CD1c-positive myeloid dendritic cell (primary cell): ENCODE data around the gene PEAK1.
A peak's percentile ranks its signal among the peaks of the same experiment; 100 is the strongest.

Experiments
- DNase-seq: peaks from one replicate; pipeline ENCODE4 v3.0.0-alpha.2; 2016; ENCODE audit errors: extremely low spot score

Gene PEAK1

DNA sequence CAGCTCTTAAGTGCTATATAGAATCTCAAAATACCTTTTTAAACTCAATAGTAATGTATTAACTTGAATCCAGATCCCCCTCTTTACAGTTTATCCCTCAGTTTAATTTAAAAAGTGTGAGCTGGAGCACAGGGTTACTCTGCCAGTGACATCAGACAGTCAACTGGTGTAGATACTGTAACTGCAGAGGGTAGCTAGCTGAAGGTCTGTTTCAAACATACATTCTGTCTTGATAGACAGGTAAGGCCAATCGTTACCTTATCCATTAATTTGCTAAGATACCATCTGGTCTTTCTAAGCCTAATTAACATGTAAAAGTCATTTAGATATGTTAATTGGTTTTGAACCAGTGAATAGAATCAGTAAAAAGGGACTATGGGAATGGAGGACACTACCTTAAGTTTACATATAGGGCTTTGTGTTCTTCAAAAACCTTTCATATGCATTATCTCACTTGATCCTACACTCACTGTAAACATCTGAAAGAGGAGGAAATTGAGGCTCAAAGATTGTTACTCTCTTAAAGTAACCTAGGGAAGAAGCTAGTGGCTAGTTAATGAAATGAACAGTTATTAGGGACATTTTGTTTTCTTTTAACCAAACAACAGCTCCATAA lies 289.5 kb downstream of the PEAK1 start:
- no peak for DNase-seq

- DNase-seq: no peak
Measured at GRCh38 chr15:77127626-77128025, 292.3 kb downstream of the PEAK1 start.

DNA sequence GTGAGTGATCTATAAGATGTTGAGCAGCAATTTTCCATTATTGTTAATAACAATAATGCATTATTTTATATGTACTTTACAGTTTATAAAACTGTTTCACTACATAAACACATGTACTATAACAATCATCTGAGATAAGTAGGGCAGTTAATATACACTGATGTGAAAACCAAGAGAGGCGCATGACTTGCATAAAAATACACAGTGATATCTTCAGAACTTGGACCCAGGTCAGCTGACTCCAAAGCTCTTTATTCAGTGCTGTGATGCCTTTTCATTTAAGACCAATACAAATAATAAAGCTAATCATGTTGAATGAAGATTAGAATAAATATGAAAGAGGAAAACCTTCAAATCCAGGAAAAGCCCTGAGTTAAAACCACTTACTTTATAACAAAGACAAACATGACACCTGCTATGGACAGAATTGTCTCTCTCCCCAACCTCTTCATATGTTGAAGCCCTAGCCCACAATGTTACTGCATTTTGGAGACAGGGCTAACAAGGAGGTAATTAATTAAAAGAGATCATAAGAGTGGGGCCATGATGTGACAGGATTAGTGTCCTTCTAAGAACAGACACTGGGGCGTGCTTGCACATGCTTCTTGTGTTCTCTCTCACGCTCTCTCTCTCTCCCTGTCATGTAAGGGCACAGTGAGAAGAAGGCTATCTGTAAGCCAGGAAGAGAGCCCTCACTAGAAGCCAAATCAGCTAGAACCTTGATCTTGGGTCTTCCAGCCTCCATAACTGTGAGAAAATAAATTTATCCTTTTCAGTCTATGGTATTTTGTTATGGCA lies 293.2 kb downstream of the PEAK1 start:
- no peak for DNase-seq

GRCh38 chr15:77123854-77124253 lies 296.1 kb downstream of the PEAK1 start:
- no peak for DNase-seq

GRCh38 chr15:77122576-77122975 lies 297.3 kb downstream of the PEAK1 start:
- no peak for DNase-seq

- no peak for DNase-seq
Measured at GRCh38 chr15:77121599-77121998, 298.3 kb downstream of the PEAK1 start.

GRCh38 chr15:77120576-77120975 lies 299.3 kb downstream of the PEAK1 start:
- DNase-seq: no peak

DNA sequence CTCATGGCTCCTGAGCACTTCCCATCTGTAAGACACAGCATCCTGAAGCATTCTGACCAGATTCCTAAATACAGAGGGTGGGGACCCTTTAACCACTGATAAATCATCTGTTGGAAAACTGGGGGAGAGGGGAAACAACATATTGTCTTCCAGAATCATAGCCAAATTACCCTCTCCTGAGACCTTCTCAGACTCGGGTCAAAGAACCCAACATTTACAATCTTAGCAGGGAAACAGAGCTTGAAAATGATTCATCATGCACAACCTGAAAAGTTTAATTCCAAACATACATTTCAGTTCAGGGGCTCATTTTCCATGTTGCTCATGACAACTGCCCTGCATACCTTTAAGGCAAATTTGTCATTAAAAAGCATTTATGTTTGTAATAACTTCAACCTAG lies 300.5 kb downstream of the PEAK1 start:
- DNase-seq: no peak

GRCh38 chr15:77118882-77119321 lies 301.0 kb downstream of the PEAK1 start:
- peak; percentile 58 for DNase-seq

GRCh38 chr15:77115179-77115578 lies 304.7 kb downstream of the PEAK1 start:
- no peak for DNase-seq

DNA sequence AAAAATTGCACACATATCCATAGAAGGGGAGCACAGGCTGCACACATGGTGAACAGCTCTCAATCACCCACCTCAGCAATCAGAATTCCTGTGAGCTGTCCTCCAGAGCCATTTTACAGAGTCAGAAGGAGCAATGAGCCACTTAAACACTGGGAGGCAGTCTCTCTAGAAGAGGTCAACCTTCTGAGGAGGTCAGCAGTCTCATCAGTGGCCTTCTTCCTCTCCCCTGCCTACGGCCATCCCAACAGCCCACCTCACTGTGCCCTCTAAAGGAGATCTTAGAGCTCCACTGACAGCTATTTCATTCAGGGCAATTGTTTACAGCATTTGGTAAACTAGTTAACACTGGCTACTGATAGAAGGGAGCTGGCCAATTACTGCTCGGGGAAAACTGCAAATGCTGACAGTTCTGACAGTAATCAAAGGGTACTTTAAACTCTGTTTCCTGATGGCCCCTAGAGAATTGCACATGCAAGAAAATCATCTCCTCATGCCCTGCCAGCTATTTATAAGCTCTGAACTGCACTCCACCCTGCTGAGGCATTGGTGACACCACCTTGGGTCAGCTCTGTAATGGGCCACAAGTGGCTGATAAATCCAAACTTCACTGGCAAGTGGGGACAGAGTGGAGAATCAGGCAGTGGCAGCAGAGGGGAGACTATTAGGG lies 306.9 kb downstream of the PEAK1 start:
- DNase-seq: no peak

DNA sequence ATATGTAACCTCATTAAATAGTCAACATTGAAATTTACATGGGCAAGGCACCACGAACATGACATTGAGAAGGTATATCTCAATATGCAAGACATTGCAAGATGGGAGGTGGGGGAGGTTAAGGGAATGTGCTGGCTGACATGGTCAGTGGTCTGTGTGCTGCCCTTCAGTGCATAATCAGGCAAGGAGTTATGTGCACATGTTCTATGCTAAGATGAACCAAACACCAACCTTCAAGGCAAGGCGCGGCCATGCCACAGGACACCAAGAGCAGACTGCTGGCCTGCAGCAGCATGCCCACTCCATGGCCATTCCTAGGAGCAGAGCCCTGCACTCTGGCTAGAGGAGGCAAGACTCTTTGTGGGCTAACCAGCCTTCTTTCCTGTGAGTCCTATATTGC lies 308.1 kb downstream of the PEAK1 start:
- DNase-seq: no peak

GRCh38 chr15:77107531-77108355 lies 312.2 kb downstream of the PEAK1 start:
- DNase-seq: peak; percentile 33

- DNase-seq: no peak
Measured at GRCh38 chr15:77107068-77107467, 312.8 kb downstream of the PEAK1 start.

DNA sequence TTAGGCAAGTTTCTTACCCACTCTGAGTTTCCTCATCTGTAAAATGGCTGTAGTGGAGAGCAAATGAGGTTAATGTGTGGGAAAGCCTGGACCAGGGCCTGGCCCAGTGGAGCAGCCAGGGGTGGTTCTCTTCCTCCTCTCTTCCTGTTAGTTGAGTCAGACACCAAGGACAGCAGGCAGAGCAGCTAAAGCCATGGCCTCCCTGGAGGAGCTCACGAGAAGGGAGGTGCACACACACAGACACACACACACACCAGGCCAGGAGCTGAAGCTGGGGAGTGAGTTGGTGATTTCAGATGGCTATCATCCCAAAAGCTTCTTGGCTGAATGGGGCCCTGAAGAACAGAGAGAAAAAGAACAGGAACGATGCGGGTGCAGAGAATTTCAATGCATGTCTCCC lies 315.7 kb downstream of the PEAK1 start:
- no peak for DNase-seq

- no peak for DNase-seq
Measured at GRCh38 chr15:77099741-77100463, 320.0 kb downstream of the PEAK1 start.

GRCh38 chr15:77098572-77098971 lies 321.3 kb downstream of the PEAK1 start:
- DNase-seq: no peak

- DNase-seq: no peak
Measured at GRCh38 chr15:77097921-77098320, 322.0 kb downstream of the PEAK1 start.

DNA sequence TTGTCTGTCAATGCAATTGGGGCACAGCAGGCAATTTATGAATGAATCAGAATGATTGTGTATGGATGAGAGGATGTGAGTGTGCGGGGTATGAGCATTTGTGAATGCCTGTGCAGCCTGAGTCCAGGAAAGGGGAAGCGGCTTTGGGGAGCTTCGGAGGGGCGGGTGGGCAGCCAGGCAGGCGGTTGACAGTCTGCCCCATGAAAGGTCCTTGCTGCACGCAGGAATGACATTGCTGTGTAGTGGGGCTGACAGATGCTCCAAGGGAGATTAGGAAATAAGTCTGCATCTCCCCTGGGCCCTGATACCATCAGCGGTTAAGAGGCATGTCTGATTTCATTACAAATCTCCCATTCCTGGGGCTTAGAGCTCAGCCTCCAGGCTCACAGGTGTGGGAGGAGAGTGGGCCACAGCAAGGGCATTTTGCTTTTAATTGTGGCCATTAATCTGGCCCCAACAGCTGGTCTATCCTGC lies 322.6 kb downstream of the PEAK1 start:
- peak; percentile 18 for DNase-seq

DNA sequence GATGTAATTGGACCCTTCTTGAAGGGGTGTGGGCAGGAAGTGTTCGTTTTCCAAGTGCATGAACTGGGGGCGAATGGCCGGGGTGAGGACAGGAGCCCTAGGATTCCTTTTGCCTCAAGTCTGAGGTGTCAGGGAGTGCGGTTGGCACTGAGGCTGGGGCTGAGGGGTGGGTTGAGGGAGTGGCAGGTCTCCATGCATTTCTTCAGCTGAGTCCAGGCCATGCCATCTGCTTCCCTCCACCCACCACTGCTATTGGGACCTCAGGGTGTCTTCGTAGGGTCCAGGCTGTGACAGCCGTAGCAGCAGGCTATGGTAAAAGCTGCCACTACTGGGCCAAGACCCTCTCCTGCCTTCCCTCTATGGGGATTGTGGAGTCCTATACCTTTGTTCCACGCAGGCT lies 323.4 kb downstream of the PEAK1 start:
- no peak for DNase-seq

DNA sequence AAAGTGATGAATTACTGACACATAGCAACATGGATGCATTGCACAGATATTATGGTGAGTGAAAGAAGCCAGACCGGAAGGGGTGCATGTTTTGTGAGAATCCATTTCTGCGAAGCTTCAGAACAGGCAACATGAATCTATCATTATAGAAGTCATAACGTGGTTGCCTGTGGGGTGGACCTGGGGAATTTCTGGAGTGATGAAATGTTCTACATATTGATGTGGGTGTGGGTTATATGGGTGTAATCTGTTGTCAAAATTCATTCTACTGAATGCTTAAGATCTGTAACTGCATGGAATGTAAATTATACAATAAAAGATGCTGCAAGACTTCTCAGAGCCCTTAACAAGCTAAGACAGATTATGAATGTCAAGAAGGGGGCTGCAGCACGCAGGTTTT lies 323.8 kb downstream of the PEAK1 start:
- no peak for DNase-seq
